ENCODE measurements around the gene TOLLIP.
"Not testable (repeated sequence)": the region's sequence is repeated elsewhere in the genome, so short reads cannot be mapped to it uniquely, and the experiment has no call there.

TOLLIP gene

DNA sequence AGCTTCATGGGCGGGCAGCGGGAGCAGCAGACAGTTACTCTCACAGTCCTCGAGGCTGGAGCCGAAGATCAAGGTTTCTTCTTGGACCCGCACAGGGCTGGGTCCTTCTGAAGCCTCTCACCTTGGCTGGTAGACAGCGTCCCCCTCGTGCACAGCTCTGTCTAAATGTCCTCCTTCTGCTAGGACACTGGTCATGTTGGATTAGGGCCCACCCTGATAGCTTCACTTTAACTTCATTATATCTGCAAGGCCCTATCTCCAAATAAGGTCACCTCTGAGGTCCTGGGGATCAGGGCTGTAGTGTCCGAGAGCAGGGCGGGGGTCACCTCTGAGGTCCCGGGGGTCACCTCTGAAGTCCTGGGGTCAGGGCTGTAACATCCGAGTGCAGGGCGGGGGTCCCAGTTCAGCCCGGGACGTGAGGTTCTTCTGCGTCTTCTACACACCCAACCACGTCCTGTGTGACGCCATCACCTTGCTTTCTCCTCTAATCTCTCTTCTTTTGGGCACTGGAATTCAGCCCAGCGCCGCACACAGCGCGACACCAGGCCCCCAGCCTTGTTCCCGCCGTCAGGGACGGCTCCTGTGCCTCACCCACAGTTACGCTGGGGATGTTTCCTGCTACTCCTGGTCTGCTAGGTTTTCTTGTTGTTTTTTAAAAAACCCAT lies 34.1 kb upstream of the TOLLIP start:
- no peak for DNase-seq

DNA sequence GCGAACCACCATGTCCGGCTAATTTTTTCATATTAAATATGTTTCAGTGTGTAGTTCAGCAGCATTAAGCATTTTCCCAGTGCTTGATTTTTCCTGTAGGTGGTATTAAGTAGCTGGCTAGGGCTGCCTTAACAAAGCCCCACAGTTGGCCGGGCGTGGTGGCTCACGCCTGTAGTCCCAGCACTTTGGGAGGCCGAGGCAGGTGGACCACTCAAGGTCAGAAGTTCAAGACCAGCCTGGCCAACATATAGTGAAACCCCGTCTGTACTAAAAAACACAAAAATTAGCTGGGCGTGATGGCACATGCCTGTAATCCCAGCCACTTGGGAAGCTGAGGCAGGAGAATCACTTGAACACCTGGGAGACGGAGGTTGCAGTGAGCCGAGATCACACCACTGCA lies 33.5 kb upstream of the TOLLIP start:
- DNase-seq, result no peak

DNA sequence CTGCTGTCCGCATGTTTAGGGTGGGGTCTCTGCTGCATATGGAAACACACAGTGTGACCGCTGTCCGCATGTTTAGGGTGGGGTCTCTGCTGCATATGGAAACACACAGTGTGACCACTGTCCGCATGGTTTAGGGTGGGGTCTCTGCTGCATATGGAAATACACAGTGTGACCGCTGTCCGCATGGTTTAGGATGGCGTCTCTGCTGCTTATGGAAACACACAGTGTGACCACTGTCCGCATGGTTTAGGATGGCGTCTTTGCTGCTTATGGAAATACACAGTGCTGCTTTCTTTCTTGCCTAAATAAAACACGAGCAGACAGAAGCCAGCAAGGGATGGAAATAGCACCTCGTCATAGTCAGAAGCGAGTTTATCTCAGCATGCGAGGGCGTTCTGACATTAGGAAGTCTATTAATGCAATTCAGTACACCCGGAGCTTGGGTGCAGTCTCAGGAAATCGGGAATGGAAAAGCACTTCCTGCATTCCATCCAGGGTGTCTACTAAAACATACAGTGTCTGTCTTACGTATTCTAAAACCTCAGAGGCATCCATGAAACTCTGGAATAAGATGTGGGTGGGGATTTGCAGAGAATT lies 32.6 kb upstream of the TOLLIP start:
- peak; percentile 58 to 72 for DNase-seq

DNA sequence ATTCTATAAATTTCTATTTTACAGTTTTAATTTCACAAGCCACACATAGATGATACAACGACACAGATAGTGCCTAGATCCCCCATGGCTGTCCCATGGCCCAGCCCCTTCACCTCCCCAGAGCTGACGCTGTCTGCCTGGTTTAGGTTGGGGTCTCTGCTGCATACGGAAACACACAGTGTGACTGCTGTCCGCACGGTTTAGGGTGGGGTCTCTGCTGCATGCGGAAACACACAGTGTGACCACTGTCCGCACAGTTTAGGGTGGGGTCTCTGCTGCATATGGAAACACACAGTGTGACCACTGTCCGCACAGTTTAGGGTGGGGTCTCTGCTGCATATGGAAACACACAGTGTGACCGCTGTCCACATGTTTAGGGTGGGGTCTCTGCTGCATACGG lies 31.8 kb upstream of the TOLLIP start:
- DNase-seq, result not testable (repeated sequence)

DNA sequence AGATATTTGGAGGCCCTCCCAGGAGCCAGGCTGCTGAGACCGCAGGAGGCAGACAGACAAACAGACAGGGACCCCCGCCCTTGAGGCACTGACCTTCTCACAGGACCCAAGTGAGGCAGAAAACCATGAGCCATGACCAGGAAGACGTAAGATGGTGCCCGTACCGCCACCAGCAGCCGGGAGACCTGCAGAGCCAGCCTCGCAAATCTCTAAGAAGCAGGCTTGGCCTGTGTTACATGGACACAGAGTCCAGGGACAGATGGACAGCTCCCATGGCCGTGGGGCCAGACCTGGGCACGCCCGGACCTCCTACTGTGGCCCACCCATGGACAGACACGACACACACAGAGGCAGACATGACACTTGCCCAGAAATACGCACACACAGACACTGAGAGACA lies 30.7 kb upstream of the TOLLIP start:
- DNase-seq, result no peak

DNA sequence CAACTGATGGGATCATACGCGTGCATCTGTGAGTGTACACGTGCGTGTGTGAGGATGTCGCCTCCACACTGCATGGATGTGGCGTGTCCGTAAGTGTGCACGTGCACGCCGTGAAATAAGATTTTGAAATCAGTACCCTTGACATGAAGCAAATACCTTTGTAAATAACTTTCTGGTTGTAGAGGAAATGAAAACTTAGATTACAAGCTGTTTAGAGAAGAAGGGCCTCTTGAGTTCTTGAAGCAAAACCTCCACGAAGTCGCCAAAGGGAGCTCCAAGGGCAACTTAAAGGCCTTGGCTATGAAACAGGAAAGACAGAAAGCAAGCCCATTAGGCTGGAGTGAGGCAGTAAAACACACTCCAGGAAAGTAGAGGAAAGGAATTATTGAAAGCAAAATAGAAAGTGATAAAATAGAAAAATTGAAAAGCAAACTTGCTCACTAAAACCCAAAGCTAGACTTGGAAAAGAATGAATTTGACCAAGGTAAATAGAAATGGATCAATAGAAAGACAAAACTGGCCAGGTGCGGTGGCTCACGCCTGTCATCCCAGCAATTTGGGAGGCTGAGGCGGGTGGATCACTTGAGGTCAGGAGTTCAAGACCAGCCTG lies 29.7 kb upstream of the TOLLIP start:
- no peak for DNase-seq

GRCh38 chr11:1338201-1339065 lies 29.0 kb upstream of the TOLLIP start:
- DNase-seq, result no peak

DNA sequence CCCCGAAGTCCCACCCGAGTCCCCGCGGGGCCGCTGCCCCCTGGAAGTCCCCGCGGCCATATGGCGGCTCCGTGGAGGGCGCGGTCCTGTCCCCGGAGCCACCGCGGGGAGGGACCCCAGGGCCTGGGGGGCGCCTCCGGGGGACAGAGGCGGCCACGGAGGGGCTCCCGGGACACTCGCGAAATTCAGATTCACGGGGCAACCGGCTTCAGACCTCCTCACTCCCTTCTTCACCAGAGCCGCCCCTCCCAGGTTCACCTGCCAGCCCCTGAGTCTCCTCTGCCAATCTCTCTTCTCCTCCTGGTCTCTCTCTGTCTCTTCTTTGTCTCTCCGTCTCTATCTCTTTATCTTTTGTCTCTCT lies 28.2 kb upstream of the TOLLIP start:
- DNase-seq, result peak in 1 of 2 experiments; percentile 8

DNA sequence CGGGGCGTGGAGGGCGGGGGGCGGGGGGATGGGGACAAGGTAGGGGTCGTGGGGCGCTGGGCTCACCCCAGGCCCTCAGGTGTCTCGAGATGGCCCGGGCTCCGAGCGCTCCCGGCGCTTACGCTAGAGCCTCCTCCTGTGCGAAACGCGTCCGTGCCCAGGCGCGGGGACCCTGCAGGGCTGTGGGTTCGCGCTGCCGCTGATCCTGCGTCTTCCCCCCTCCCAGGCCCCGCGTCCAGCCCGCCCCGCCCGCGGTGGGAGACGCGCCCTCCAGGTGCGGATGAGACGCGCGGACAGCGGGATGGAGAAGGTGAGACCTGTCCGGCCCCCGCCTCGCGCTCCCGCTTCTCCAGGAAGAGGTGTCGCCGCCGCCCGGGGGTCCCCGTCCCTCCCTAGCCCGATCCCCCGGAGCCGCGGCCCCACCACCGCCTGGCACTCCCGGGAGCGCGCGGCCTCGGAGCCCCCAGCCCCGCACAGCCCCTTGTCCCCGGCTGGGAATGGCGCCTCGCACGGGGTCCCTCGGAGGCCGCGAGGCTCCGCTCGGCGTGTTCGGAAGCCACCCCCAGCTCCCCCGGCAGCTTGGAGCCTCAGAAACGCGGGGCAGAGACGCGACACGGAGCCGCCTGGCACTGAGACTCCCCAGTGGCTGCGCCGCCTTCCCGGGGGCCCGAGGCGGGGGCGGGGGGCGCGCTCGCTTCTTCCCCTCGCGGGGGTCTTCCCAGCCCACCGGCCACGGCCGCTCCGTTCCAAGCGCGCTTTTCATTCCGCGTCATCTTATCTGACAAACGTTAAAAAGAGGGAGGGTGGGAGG lies 27.6 kb upstream of the TOLLIP start:
- peak in 1 of 2 experiments; percentile 78 for DNase-seq

- DNase-seq, result peak in 1 of 2 experiments; percentile 62
These were observed 26.7 kb upstream of the TOLLIP start for GRCh38 chr11:1335811-1336761.

GRCh38 chr11:1335264-1335810 lies 25.9 kb upstream of the TOLLIP start:
- no peak for DNase-seq

DNA sequence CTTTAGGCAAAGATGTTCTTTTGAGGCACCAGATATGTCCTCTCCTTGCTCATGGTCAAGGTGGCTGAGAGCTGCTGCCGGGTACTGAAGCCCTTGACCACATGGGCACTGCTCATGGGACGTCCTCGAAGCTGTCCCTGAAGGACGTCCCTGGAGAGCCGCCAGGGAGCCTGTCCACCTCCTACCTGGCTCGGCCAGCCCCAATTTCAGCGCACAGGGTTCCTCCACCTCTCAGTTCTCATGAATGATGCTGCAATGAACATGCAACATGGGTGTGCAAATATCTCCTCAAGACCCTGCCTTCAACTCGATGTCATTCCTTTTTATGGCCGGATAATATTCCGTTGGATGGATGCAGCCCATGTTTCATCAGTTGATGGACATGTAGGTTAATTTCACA lies 24.4 kb upstream of the TOLLIP start:
- DNase-seq, result no peak

GRCh38 chr11:1333091-1333772 lies 23.8 kb upstream of the TOLLIP start:
- DNase-seq, result peak; percentile 76 to 86

DNA sequence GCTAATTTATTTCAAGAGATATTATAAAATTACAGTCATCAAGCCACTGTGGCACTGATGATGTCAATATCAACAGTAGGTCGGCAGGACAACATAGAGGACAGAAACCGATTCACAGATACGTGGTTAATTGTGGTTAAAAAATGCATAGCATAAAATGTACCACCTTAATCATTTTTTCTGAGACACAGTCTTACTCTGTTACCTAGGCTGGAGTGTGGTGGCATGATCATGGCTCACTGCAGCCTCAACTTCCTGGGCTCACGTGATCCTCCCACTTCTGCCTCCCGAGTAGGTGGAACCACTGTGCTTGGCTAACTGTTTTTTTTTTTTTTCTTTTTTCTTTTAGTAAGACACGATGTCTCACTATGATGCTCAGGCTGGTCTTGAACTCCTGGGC lies 21.0 kb upstream of the TOLLIP start:
- DNase-seq, result no peak

DNA sequence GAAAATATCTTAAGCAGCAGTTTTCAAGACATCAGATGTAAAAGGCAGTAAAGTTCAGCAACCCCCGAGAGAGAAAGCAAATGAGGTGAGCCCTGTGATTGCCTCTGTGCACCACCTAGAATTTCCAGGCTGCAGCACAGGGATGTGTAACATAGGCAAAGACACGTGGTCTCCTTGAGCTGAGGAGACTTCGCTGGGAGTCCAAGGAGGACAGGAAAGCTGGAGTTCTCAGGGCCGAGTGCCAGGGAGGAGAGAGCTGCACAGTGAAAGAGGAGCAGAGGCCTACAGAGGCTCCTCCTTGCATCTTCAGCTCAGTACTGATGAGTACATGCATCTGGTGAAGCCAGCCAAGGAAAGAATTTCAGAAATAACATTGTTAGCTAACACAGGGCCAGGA lies 17.6 kb upstream of the TOLLIP start:
- DNase-seq, result no peak

DNA sequence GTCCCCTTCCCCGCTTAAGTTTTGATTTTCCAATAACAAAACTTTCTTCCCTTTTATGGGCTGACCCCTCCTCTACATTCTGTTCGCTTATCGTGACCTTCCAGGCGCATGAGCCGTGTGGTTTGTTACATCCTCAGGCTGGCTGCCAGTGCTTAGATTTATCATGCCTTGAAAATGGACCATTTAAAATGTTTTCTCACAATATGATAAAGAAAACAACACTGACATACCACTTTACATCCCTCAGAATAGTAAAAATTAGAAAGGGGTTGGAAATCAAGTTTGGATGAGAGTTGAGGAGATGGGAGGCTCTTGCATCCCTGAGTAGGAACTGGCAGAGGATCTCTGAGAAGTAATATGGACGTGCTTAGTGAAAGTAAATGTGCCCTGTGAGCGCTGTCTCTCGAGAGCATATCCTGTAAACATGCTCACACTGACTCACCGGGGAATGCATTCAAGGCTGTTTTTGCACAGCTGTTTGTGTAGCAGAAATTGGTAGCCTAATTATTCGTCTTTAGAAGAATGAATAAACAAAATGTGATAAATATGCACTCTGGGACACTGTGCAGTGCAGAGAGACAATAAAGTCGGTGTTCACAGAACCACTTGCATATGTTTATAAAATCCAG lies 17.1 kb upstream of the TOLLIP start:
- DNase-seq, result no peak

- DNase-seq, result peak in 1 of 2 experiments; percentile 24
These were observed 14.3 kb upstream of the TOLLIP start for GRCh38 chr11:1323774-1324173.

DNA sequence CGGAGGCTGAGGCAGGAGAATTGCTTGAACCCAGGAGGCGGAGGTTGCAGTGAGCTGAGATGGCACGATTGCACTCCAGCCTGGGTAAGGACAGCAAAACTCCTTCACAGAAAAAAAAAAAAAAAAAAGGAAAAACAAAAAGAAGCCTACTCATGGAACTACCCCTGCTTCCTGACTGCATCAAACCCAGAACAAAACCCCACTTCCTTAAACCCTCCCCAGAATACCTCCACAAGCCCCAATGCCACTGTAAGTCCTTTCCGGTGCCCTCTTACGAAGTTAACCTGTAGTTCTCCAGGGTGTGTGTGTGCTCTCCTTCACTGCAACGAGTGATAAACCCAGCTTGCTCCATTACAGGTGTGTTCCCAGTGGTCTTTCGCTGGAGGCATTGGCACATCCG lies 8.6 kb upstream of the TOLLIP start:
- no peak for DNase-seq

- DNase-seq, result no peak
These were observed 8.0 kb upstream of the TOLLIP start for GRCh38 chr11:1317432-1317831.
